Measurements from ENCODE around the gene NRARP. TPM values are rescaled to one million over a fixed set of nuclear protein-coding genes. Genes with fewer than 3 reads are reported as not detected.

NRARP gene
- total and polyA plus RNA-seq, 2 of the 13 experiments (the other 11 are each of a cell fraction or from before 2014, with no cell fraction given) = 0.22 to 0.46 TPM

- no peak for TF ChIP-seq NR2F2 (IDR thresholded peaks at IDR 0.05; ENCODE audit: borderline replicate concordance, low read depth)
- no peak for TF ChIP-seq THYN1 (CRISPR knock-in tag; IDR thresholded peaks at IDR 0.05; ENCODE audit: borderline replicate concordance, low read depth)
- no peak for TF ChIP-seq LCORL (IDR thresholded peaks at IDR 0.05)
- no peak for TF ChIP-seq LCORL (CRISPR knock-in tag; IDR thresholded peaks at IDR 0.05)
- no peak for TF ChIP-seq TSC22D2 (CRISPR knock-in tag; IDR thresholded peaks at IDR 0.05; ENCODE audit: borderline replicate concordance)
- peak; percentile 13 for TF ChIP-seq ZBTB7B (CRISPR knock-in tag; IDR thresholded peaks at IDR 0.05)
- TF ChIP-seq KIAA2018 (CRISPR knock-in tag; IDR thresholded peaks at IDR 0.05; ENCODE audit: borderline replicate concordance) = no peak
- no peak for TF ChIP-seq ZNF430 (CRISPR knock-in tag; IDR thresholded peaks at IDR 0.05)
- TF ChIP-seq GFI1 (CRISPR knock-in tag; IDR thresholded peaks at IDR 0.05; ENCODE audit: borderline replicate concordance) = 0 out of 2 replicates have a peak, but pooled peaks have one; percentile 29
- no peak for TF ChIP-seq ZNF691 (CRISPR knock-in tag; IDR thresholded peaks at IDR 0.05; ENCODE audit: borderline replicate concordance, low read depth)
- TF ChIP-seq NR1H2 (CRISPR knock-in tag; IDR thresholded peaks at IDR 0.05; ENCODE audit: borderline replicate concordance, low read depth) = no peak
- no peak for TF ChIP-seq ZBTB33 (CRISPR knock-in tag; IDR thresholded peaks at IDR 0.05)
- no peak for TF ChIP-seq ZSCAN5A (CRISPR knock-in tag; IDR thresholded peaks at IDR 0.05; ENCODE audit: borderline replicate concordance)
- no peak for TF ChIP-seq SRY (CRISPR knock-in tag; IDR thresholded peaks at IDR 0.05)
- peak; percentile 50; the same call in 1 of the 2 replicates for TF ChIP-seq AKAP8 (CRISPR knock-in tag; IDR thresholded peaks at IDR 0.05)
- no peak for TF ChIP-seq THAP11 (CRISPR knock-in tag; IDR thresholded peaks at IDR 0.05)
These were observed 25.4 kb downstream of the NRARP start (continued) for GRCh38 chr9:137276473-137277328.
